ENCODE results near the gene SNRPD2.

DNA sequence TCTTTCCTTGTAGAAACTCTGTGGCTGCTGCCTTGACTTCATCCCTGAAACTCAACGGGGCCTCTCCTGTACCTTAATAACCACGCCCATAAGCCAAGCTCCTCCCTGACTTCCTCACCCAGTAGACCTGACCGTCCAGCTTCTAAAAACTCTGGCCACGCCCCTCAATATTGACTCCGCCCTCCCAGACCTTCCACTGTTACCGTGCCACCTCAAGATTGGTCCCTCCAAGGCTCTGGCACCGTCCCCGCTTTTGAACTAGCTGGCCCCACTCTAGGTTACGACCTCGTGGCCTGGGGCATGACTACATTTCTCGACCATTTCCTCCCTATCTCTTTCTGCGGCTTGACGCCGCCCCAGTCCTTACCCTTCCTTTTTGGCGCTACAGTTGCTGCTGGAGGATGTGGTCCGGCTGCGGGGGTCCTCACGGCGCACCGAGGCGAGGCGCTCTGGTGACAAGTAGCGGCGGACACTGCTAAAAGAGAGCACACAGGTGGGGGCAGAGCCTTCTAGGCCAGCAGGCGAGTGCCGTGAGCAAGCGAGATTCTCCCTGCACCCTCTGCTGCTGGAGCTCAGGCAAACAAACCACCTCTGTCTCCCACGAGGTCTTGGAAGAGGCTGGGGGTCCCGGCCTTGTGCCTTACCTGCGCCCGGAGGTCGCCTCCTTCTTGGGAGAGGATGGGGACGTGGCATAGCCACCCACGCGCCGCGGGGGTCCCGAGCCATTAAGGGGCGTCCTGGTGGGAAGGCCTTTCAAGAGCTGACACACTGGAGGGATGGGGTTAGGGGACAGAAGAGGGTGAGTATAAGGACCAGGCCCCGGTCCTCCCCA, 50.3 kb downstream of the SNRPD2 start:
- TF ChIP-seq, protein P1, sequence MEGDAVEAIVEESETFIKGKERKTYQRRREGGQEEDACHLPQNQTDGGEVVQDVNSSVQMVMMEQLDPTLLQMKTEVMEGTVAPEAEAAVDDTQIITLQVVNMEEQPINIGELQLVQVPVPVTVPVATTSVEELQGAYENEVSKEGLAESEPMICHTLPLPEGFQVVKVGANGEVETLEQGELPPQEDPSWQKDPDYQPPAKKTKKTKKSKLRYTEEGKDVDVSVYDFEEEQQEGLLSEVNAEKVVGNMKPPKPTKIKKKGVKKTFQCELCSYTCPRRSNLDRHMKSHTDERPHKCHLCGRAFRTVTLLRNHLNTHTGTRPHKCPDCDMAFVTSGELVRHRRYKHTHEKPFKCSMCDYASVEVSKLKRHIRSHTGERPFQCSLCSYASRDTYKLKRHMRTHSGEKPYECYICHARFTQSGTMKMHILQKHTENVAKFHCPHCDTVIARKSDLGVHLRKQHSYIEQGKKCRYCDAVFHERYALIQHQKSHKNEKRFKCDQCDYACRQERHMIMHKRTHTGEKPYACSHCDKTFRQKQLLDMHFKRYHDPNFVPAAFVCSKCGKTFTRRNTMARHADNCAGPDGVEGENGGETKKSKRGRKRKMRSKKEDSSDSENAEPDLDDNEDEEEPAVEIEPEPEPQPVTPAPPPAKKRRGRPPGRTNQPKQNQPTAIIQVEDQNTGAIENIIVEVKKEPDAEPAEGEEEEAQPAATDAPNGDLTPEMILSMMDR (IDR thresholded peaks at IDR 0.05): no peak
- no peak for TF ChIP-seq POLR2A (IDR thresholded peaks at IDR 0.05)

All from testis (tissue), 2 donors.